HAP-1 (cell line): ENCODE results near the gene GTF2IRD2.
"Not testable (repeated sequence)": the region's sequence is repeated elsewhere in the genome, so short reads cannot be mapped to it uniquely, and the experiment has no call there.

Source experiments
- DNase-seq, 2 experiments: peaks; one replicate each; pipeline ENCODE4 v3.0.0-alpha.2; 2016 to 2020; ENCODE audit warnings: low spot score in 2 of 2
- H3K27me3 ChIP-seq: fragments of 250-450 bp; sonication (Bioruptor Pico); 2 replicates; pipeline ENCODE4 v1.5.1; 2020; ENCODE audit warnings: low read depth, mild to moderate bottlenecking, moderate library complexity
- H3K36me3 ChIP-seq: fragments of 250-450 bp; sonication (Bioruptor Pico); replicated peaks from 2 replicates; pipeline ENCODE4 v1.5.1; 2020; ENCODE audit warnings: mild to moderate bottlenecking
- H3K4me1 ChIP-seq: fragments of 250-450 bp; sonication (Bioruptor Pico); 2 replicates; pipeline ENCODE4 v1.5.1; 2020; ENCODE audit warnings: mild to moderate bottlenecking
- H3K4me3 ChIP-seq: fragments of 250-450 bp; sonication (Bioruptor Pico); 2 replicates; pipeline ENCODE4 v1.5.1; 2020; ENCODE audit warnings: mild to moderate bottlenecking, moderate library complexity
- H3K9me3 ChIP-seq: fragments of 250-450 bp; sonication (Bioruptor Pico); 2 replicates; pipeline ENCODE4 v1.5.1; 2020; ENCODE audit warnings: mild to moderate bottlenecking, moderate library complexity
- in situ Hi-C: fragments of 300-500 bp; cut with MboI; formaldehyde crosslinking; loops from 3 replicates; pipeline ENCODE4 v1.14.3; 2020; ENCODE audit warnings: low sequenced_read_pairs, inconsistent platforms, mixed read lengths

Gene GTF2IRD2

GRCh38 chr7:74820146-74820805 is 31.1 kb downstream of the GTF2IRD2 start:
- H3K36me3 ChIP-seq, H3K9me3 ChIP-seq, H3K4me3 ChIP-seq, in situ Hi-C loops, H3K27me3 ChIP-seq, H3K4me1 ChIP-seq, DNase-seq: not testable (repeated sequence)

GRCh38 chr7:74815882-74816281 is 35.5 kb downstream of the GTF2IRD2 start:
- H3K4me1 ChIP-seq, H3K27me3 ChIP-seq, H3K36me3 ChIP-seq, in situ Hi-C loops, H3K9me3 ChIP-seq, DNase-seq, H3K4me3 ChIP-seq: not testable (repeated sequence)

- H3K4me3 ChIP-seq, in situ Hi-C loops, H3K9me3 ChIP-seq, DNase-seq, H3K4me1 ChIP-seq, H3K27me3 ChIP-seq, H3K36me3 ChIP-seq: not testable (repeated sequence)
Observed at GRCh38 chr7:74798644-74799043, 52.8 kb downstream of the GTF2IRD2 start.

GRCh38 chr7:74797848-74798622 is 53.4 kb downstream of the GTF2IRD2 start:
- H3K36me3 ChIP-seq, H3K4me3 ChIP-seq, DNase-seq, H3K9me3 ChIP-seq, H3K4me1 ChIP-seq, in situ Hi-C loops, H3K27me3 ChIP-seq: not testable (repeated sequence)

GRCh38 chr7:74789200-74789736 is 62.1 kb downstream of the GTF2IRD2 start:
- DNase-seq, H3K27me3 ChIP-seq, H3K4me1 ChIP-seq, H3K9me3 ChIP-seq, in situ Hi-C loops, H3K4me3 ChIP-seq, H3K36me3 ChIP-seq: not testable (repeated sequence)

- in situ Hi-C loops, H3K4me1 ChIP-seq, H3K36me3 ChIP-seq, H3K9me3 ChIP-seq, H3K4me3 ChIP-seq, H3K27me3 ChIP-seq: not testable (repeated sequence)
- peak; percentile 61 to 97 for DNase-seq
Observed at GRCh38 chr7:74788369-74789150, 62.8 kb downstream of the GTF2IRD2 start.

- in situ Hi-C loops, DNase-seq, H3K9me3 ChIP-seq, H3K4me3 ChIP-seq, H3K4me1 ChIP-seq, H3K36me3 ChIP-seq, H3K27me3 ChIP-seq: not testable (repeated sequence)
Observed at GRCh38 chr7:74783595-74783994, 67.8 kb downstream of the GTF2IRD2 start.

- H3K4me3 ChIP-seq, H3K9me3 ChIP-seq, H3K36me3 ChIP-seq, H3K4me1 ChIP-seq, DNase-seq, H3K27me3 ChIP-seq, in situ Hi-C loops: not testable (repeated sequence)
Observed at GRCh38 chr7:74781746-74782145, 69.7 kb downstream of the GTF2IRD2 start.

- H3K4me1 ChIP-seq, H3K4me3 ChIP-seq, in situ Hi-C loops, H3K36me3 ChIP-seq, H3K27me3 ChIP-seq, DNase-seq, H3K9me3 ChIP-seq: not testable (repeated sequence)
Observed at GRCh38 chr7:74779053-74779452, 72.4 kb downstream of the GTF2IRD2 start.

GRCh38 chr7:74775111-74775510 is 76.3 kb downstream of the GTF2IRD2 start:
- H3K36me3 ChIP-seq, in situ Hi-C loops, H3K4me1 ChIP-seq, H3K9me3 ChIP-seq, H3K27me3 ChIP-seq, DNase-seq, H3K4me3 ChIP-seq: not testable (repeated sequence)

GRCh38 chr7:74773760-74774750 is 77.3 kb downstream of the GTF2IRD2 start, which contains the start of gene NCF1:
NCF1 (plus strand) TSS chr7:74774011; CDS start chr7:74774032, 21 bp downstream.
- H3K27me3 ChIP-seq, in situ Hi-C loops, H3K36me3 ChIP-seq, DNase-seq, H3K9me3 ChIP-seq, H3K4me3 ChIP-seq, H3K4me1 ChIP-seq: not testable (repeated sequence)

- H3K4me3 ChIP-seq, H3K27me3 ChIP-seq, H3K36me3 ChIP-seq, in situ Hi-C loops, DNase-seq, H3K4me1 ChIP-seq, H3K9me3 ChIP-seq: not testable (repeated sequence)
Observed at GRCh38 chr7:74772093-74772492, 79.3 kb downstream of the GTF2IRD2 start.

- DNase-seq, H3K27me3 ChIP-seq, in situ Hi-C loops, H3K4me1 ChIP-seq, H3K4me3 ChIP-seq, H3K9me3 ChIP-seq, H3K36me3 ChIP-seq: not testable (repeated sequence)
Observed at GRCh38 chr7:74770062-74770461, 81.3 kb downstream of the GTF2IRD2 start.
